ENCODE measurements around the gene SEC14L6.

The SEC14L6 gene

DNA sequence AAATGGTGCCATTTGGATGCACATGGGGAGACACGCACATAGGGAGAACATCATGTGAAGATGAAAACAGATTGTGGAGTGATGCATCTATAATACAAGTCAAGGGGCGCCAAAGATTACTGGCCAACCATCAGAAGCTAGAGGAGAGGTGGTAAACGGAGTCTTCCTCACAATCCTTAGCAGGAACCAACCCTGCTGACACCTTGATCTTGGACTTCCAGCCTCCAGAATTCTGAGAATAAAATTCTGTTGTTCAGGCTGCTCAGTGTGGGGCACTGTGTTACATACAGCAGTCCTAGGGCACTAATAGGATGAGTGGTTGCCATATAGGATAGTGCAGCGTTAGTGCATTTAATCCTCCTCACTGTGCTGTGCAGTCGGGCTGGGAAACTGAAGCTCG is 33.1 kb downstream of the SEC14L6 start:
- no peaks in the 10 kb centered on the region for H3K79me2 ChIP-seq (ENCODE audit: low read length)
- H3K4me2 ChIP-seq (ENCODE audit: low read depth, low read length): no peak overlapping the region
- peaks cover 27% of the 10 kb centered on the region for H3K27me3 ChIP-seq (replicated peaks; ENCODE audit: insufficient read depth, low read length)
- H3F3A ChIP-seq (ENCODE audit: insufficient read depth, low read length): no peaks in the 10 kb centered on the region
- H3K36me3 ChIP-seq (replicated peaks; ENCODE audit: insufficient read depth, low read length): no peaks in the 10 kb centered on the region
- H3K9me3 ChIP-seq (replicated peaks; ENCODE audit: insufficient read depth, low read length): no peaks in the 10 kb centered on the region
- no peak for DNase-seq
- no peaks in the 10 kb centered on the region for H3K9me2 ChIP-seq (replicated peaks; ENCODE audit: insufficient read depth, low read length)
- H3K27ac ChIP-seq (ENCODE audit: low read length): no peak overlapping the region
- H4K20me1 ChIP-seq (ENCODE audit: insufficient read depth, low read length): no peaks in the 10 kb centered on the region
- H3K4me1 ChIP-seq (ENCODE audit: low read length): no peaks in the 10 kb centered on the region
- TF ChIP-seq EZH2phosphoT487 (IDR thresholded peaks at IDR 0.05; ENCODE audit: low read length): no peak
- TF ChIP-seq, protein P1, sequence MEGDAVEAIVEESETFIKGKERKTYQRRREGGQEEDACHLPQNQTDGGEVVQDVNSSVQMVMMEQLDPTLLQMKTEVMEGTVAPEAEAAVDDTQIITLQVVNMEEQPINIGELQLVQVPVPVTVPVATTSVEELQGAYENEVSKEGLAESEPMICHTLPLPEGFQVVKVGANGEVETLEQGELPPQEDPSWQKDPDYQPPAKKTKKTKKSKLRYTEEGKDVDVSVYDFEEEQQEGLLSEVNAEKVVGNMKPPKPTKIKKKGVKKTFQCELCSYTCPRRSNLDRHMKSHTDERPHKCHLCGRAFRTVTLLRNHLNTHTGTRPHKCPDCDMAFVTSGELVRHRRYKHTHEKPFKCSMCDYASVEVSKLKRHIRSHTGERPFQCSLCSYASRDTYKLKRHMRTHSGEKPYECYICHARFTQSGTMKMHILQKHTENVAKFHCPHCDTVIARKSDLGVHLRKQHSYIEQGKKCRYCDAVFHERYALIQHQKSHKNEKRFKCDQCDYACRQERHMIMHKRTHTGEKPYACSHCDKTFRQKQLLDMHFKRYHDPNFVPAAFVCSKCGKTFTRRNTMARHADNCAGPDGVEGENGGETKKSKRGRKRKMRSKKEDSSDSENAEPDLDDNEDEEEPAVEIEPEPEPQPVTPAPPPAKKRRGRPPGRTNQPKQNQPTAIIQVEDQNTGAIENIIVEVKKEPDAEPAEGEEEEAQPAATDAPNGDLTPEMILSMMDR (IDR thresholded peaks at IDR 0.05; ENCODE audit: low read length): no peak
- no peak for TF ChIP-seq EZH2 (optimal IDR thresholded peaks at IDR 0.05; ENCODE audit: low read depth, low read length)
- no peak overlapping the region for H2AFZ ChIP-seq (ENCODE audit: low read length)
- no peak overlapping the region for H3K9ac ChIP-seq (ENCODE audit: low read length)
- no peak overlapping the region for H3K4me3 ChIP-seq (ENCODE audit: low read length)

DNA sequence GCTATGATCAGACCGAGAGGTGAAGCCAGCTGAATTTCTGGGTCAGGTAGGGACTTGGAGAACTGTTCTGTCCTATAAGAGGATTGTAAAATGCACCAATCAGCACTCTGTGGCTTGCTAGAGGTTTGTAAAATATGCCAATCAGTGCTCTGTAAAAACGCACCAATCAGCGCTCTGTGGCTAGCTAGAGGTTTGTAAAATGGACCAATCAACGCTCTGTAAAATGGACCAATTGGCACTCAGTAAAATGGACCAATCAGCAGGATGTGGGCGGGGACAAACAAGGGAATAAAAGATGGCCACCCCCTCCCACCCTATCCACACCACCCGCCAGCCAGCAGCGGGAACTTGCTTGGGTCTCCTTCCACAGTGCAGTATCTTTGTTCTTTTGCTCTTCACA is 34.6 kb downstream of the SEC14L6 start:
- DNase-seq: no peak

DNA sequence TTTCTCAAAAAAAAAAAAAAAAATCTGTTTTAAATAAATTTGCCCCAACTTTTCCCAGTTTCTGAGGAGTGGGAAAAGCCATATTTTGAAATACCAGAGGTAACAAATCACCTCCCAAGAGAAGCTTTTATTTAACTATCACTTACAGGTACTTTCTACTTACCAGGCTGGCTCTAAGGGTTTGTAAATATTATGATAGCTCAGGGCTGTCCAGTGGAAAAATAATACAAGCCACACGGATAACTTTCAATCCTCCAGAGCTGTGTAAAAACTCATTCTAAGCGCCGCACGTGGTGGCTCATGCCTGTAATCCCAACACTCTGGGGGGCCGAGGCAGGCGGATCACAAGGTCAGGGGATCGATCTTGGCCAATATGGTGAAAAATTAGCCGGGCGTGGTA is 35.4 kb downstream of the SEC14L6 start:
- H3K9me2 ChIP-seq (replicated peaks; ENCODE audit: insufficient read depth, low read length): no peaks in the 10 kb centered on the region
- H3K27ac ChIP-seq (ENCODE audit: low read length): no peak overlapping the region
- no peaks in the 10 kb centered on the region for H3K79me2 ChIP-seq (ENCODE audit: low read length)
- no peak overlapping the region for H3K9ac ChIP-seq (ENCODE audit: low read length)
- H3K4me1 ChIP-seq (ENCODE audit: low read length): no peaks in the 10 kb centered on the region
- no peaks in the 10 kb centered on the region for H3K36me3 ChIP-seq (replicated peaks; ENCODE audit: insufficient read depth, low read length)
- TF ChIP-seq EZH2 (optimal IDR thresholded peaks at IDR 0.05; ENCODE audit: low read depth, low read length) (no peak), EZH2phosphoT487 (IDR thresholded peaks at IDR 0.05; ENCODE audit: low read length) (no peak)
- TF ChIP-seq, protein P1 (IDR thresholded peaks at IDR 0.05; ENCODE audit: low read length): no peak
- H3K4me2 ChIP-seq (ENCODE audit: low read depth, low read length): no peak overlapping the region
- no peaks in the 10 kb centered on the region for H3F3A ChIP-seq (ENCODE audit: insufficient read depth, low read length)
- no peak overlapping the region for H2AFZ ChIP-seq (ENCODE audit: low read length)
- peaks cover 33% of the 10 kb centered on the region for H3K27me3 ChIP-seq (replicated peaks; ENCODE audit: insufficient read depth, low read length)
- H4K20me1 ChIP-seq (ENCODE audit: insufficient read depth, low read length): no peaks in the 10 kb centered on the region
- no peak overlapping the region for H3K4me3 ChIP-seq (ENCODE audit: low read length)
- no peak for DNase-seq
- H3K9me3 ChIP-seq (replicated peaks; ENCODE audit: insufficient read depth, low read length): no peaks in the 10 kb centered on the region

More for the DNA sequence above, 34.6 kb downstream of the SEC14L6 start:
- no peaks in the 10 kb centered on the region for H3K36me3 ChIP-seq (replicated peaks; ENCODE audit: insufficient read depth, low read length)
- H3K79me2 ChIP-seq (ENCODE audit: low read length): no peaks in the 10 kb centered on the region
- TF ChIP-seq EZH2phosphoT487 (IDR thresholded peaks at IDR 0.05; ENCODE audit: low read length) (no peak), EZH2 (optimal IDR thresholded peaks at IDR 0.05; ENCODE audit: low read depth, low read length) (no peak)
- TF ChIP-seq, protein P1 (IDR thresholded peaks at IDR 0.05; ENCODE audit: low read length): no peak
- no peak overlapping the region for H2AFZ ChIP-seq (ENCODE audit: low read length)
- no peaks in the 10 kb centered on the region for H3K9me2 ChIP-seq (replicated peaks; ENCODE audit: insufficient read depth, low read length)
- peaks cover 27% of the 10 kb centered on the region for H3K27me3 ChIP-seq (replicated peaks; ENCODE audit: insufficient read depth, low read length)
- no peaks in the 10 kb centered on the region for H3F3A ChIP-seq (ENCODE audit: insufficient read depth, low read length)
- no peak overlapping the region for H3K9ac ChIP-seq (ENCODE audit: low read length)
- H3K27ac ChIP-seq (ENCODE audit: low read length): no peak overlapping the region
- no peaks in the 10 kb centered on the region for H4K20me1 ChIP-seq (ENCODE audit: insufficient read depth, low read length)
- no peaks in the 10 kb centered on the region for H3K4me1 ChIP-seq (ENCODE audit: low read length)
- no peak overlapping the region for H3K4me2 ChIP-seq (ENCODE audit: low read depth, low read length)
- no peak overlapping the region for H3K4me3 ChIP-seq (ENCODE audit: low read length)
- no peaks in the 10 kb centered on the region for H3K9me3 ChIP-seq (replicated peaks; ENCODE audit: insufficient read depth, low read length)
